Upper lobe of left lung (tissue), 6 donors: ENCODE data around the gene DSG2. TPM values are rescaled to one million over a fixed set of nuclear protein-coding genes. Genes with fewer than 3 reads are reported as not detected.
"Not testable (repeated sequence)": the region's sequence is repeated elsewhere in the genome, so short reads cannot be mapped to it uniquely, and the experiment has no call there.

ENCODE experiments used
- ATAC-seq, 2 donors: fragments of 200-7000 bp; cut with Tn5 transposase; one replicate each; pipeline ENCODE4 v1.9.1; 2022; ENCODE audit warnings: mild to moderate bottlenecking in 2 of 2, moderate library complexity in 2 of 2; ENCODE audit not compliant: low FRiP score in 2 of 2
- DNase-seq, 2 donors: peaks; one replicate each; pipeline ENCODE4 v3.0.0-alpha.2; 2019 to 2020
- H3K27ac ChIP-seq, 4 donors: fragments of 200-600 bp; sonication (generic); one replicate each; pipeline ENCODE4 v1.5.1; 2016 to 2019
- H3K27me3 ChIP-seq, 4 donors: fragments of 200-600 bp; sonication (generic); one replicate each; pipeline ENCODE4 v1.5.1; 2017 to 2019
- H3K36me3 ChIP-seq, 4 donors: fragments of 200-600 bp; sonication (generic); one replicate each; pipeline ENCODE4 v1.5.1; 2016 to 2019
- H3K4me1 ChIP-seq, 4 donors: fragments of 200-600 bp; sonication (generic); one replicate each; pipeline ENCODE4 v1.5.1; 2018 to 2019
- H3K4me3 ChIP-seq, 4 donors: fragments of 200-600 bp; sonication (generic); one replicate each; pipeline ENCODE4 v1.5.1; 2017 to 2019; ENCODE audit warnings: mild to moderate bottlenecking in 2 of 4, moderate library complexity in 1 of 4
- H3K9me3 ChIP-seq, 4 donors: fragments of 200-600 bp; sonication (generic); one replicate each; pipeline ENCODE4 v1.5.1; 2018 to 2019
- EP300 ChIP-seq, 4 donors: sonication (generic); formaldehyde crosslinking; IDR thresholded peaks; one replicate each; pipeline ENCODE4 v1.5.1; 2017; ENCODE audit warnings: antibody characterized with exemption in 4 of 4, control low read depth in 2 of 4
- POLR2A ChIP-seq, 4 donors: fragments of 450-650 bp; IDR thresholded peaks; one replicate each; pipeline ENCODE4 v1.5.1; 2016 to 2017; ENCODE audit warnings: antibody characterized with exemption in 4 of 4, mild to moderate bottlenecking in 2 of 4
- POLR2AphosphoS5 ChIP-seq, 2 donors: sonication (generic); formaldehyde crosslinking; IDR thresholded peaks; one replicate each; pipeline ENCODE4 v1.5.1; 2017; ENCODE audit warnings: antibody characterized with exemption in 2 of 2
- WGBS, 2 donors: methylation state at CpG; one replicate each; pipeline ENCODE4 v1.1.5; 2017 to 2018; 5-methylcytosine and 5-hydroxymethylcytosine counted together
- total RNA-seq, 6 donors: library from RNA; depleted of rRNA in 4 of 6; stranded (reverse); fragments of >200 nt in 4 of 6; gene quantifications; one replicate each; pipeline versions ENCODE4 v1.1.0 to v1.2.1, GENCODE V29; 2016 to 2021
- TF ChIP-seq, protein P1 (sequence below), 6 experiments: fragments of 450-650 bp in 4 of 6; fragments of 200-600 bp in 2 of 6; sonication (generic) in 2 of 6; IDR thresholded peaks; one replicate each; pipeline ENCODE4 v1.5.1; 2016 to 2019; ENCODE audit warnings: antibody characterized with exemption in 6 of 6
- donor health status: DM: no; HTN: no; CAD: no; lungs with moderate emphysema.
- donor health status: DM: no; HTN: yes; CAD: no; lungs with severe emphysema.

The DSG2 gene
- total RNA-seq, 6 donors from 2014 or later, result 5.2 to 55.4 (median 26.8) TPM

GRCh38 chr18:31493171-31493570 is 4.8 kb upstream of the DSG2 start:
- ATAC-seq (no peak), DNase-seq (no peak)
- Histone ChIP-seq H3K4me3 (no peak overlapping the region), H3K27me3 (peaks cover 0 to 6% (median 2%) of the 10 kb centered on the region in 4 donors), H3K36me3 (no peaks in the 10 kb centered on the region), H3K4me1 (peaks cover under 1 to 8% (median 5%) of the 10 kb centered on the region in 4 donors), H3K27ac (no peak overlapping the region), H3K9me3 (no peaks in the 10 kb centered on the region)
- 82 to 87% methylated on average over 7 of the region's 7 CpGs for WGBS, 2 donors
- TF ChIP-seq POLR2A (IDR thresholded peaks at IDR 0.05) (no peak), EP300 (IDR thresholded peaks at IDR 0.05) (no peak), POLR2AphosphoS5 (IDR thresholded peaks at IDR 0.05) (no peak)
- TF ChIP-seq, protein P1, sequence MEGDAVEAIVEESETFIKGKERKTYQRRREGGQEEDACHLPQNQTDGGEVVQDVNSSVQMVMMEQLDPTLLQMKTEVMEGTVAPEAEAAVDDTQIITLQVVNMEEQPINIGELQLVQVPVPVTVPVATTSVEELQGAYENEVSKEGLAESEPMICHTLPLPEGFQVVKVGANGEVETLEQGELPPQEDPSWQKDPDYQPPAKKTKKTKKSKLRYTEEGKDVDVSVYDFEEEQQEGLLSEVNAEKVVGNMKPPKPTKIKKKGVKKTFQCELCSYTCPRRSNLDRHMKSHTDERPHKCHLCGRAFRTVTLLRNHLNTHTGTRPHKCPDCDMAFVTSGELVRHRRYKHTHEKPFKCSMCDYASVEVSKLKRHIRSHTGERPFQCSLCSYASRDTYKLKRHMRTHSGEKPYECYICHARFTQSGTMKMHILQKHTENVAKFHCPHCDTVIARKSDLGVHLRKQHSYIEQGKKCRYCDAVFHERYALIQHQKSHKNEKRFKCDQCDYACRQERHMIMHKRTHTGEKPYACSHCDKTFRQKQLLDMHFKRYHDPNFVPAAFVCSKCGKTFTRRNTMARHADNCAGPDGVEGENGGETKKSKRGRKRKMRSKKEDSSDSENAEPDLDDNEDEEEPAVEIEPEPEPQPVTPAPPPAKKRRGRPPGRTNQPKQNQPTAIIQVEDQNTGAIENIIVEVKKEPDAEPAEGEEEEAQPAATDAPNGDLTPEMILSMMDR (IDR thresholded peaks at IDR 0.05), result no peak

DNA sequence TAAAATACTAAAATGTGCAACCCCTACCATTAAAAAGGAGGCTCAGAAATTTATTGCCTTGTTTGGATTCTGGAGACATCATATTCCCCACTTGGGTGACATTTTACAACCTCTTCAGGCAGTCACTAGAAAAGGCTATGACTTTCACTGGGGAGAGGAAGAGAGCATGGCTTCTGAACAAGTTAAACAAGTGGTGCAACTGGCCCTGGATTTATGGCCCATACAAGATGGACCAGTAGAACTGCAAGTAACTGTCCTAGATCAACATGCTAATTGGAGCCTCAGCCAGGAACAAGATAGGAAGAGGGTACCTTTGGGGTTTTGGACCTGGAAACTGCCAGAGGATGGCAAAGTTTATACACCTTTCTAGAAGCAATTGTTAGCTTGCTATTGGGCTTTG is 4.0 kb upstream of the DSG2 start:
- no peaks in the 10 kb centered on the region for H3K9me3 ChIP-seq
- H3K4me1 ChIP-seq, result peaks cover 5 to 16% (median 8%) of the 10 kb centered on the region in 4 donors
- ATAC-seq (no peak), DNase-seq (no peak)
- H3K4me3 ChIP-seq, result no peak overlapping the region
- TF ChIP-seq EP300 (IDR thresholded peaks at IDR 0.05), result no peak
- TF ChIP-seq POLR2AphosphoS5 (IDR thresholded peaks at IDR 0.05), result no peak
- TF ChIP-seq, protein P1 (IDR thresholded peaks at IDR 0.05), result no peak
- TF ChIP-seq POLR2A (IDR thresholded peaks at IDR 0.05), result no peak
- H3K36me3 ChIP-seq, result no peaks in the 10 kb centered on the region
- no peak overlapping the region for H3K27ac ChIP-seq
- H3K27me3 ChIP-seq, result peaks cover 0 to 8% (median 4%) of the 10 kb centered on the region in 4 donors

DNA sequence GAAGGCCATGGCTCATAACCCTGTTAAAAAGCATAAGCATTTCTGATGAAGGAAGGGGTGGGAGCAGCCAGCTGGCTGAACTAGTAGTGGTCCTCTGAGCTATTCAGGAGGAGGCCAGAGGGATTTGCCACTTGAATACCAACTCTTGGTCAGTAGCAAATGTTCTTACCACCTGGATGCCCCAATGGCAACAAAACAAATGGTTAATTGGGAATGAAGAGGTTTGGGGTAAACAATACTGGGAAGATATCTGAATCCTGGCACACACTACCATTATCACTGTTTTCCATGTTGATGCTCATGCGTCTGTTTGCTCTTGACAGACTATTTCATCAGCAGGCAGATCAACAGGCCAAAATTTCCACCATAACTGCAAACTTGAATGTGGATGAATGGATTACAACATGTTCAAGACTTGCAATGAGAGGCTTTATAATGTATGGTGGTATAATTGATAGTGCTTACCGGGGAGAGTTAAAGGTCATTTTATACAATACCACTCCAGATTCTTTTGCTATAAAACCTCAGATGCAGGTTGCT is 3.2 kb upstream of the DSG2 start:
- not testable (repeated sequence) for DNase-seq, H3K36me3 ChIP-seq, H3K27me3 ChIP-seq, H3K9me3 ChIP-seq, H3K4me3 ChIP-seq, H3K27ac ChIP-seq, ATAC-seq
- H3K4me1 ChIP-seq, result peaks cover 5 to 16% (median 8%) of the 10 kb centered on the region in 4 donors
- WGBS, 2 donors, result 67 to 78% methylated on average over 2 of the region's 2 CpGs

DNA sequence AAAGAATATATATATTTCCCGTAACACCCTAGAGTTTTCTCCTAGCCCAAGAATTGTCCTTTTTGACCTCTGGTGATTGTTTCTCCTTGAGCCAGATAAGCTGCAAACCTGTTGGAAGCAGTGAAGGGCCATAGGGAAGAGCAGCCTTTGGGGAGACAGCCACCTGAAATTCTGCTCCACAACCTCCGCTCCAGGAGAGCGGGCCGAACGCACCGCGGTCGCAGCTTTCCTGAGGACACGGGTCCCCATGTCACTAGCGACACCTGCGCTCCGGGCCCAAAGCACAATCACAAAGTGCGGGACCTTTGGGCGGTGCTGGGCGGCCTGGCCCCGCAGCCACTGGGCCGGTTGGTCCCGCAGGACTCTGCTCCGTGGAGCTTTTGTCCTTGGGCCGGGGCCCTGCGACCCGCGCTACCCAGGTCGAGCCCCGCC is 557 bp upstream of the DSG2 start:
- Histone ChIP-seq H3K9me3 (no peaks in the 10 kb centered on the region), H3K36me3 (no peaks in the 10 kb centered on the region), H3K27me3 (peaks cover 0 to 8% (median 4%) of the 10 kb centered on the region in 4 donors), H3K27ac (peak overlapping the region; percentile 71 to 81 (median 78)), H3K4me1 (peaks cover 5 to 16% (median 8%) of the 10 kb centered on the region in 4 donors), H3K4me3 (peak overlapping the region in 3 of 4 donors; percentile 52 to 63 (median 60))
- ATAC-seq (no peak), DNase-seq (peak in 1 of 2 donors; percentile 34)
- TF ChIP-seq POLR2A (IDR thresholded peaks at IDR 0.05) (no peak), EP300 (IDR thresholded peaks at IDR 0.05) (no peak), POLR2AphosphoS5 (IDR thresholded peaks at IDR 0.05) (no peak)
- TF ChIP-seq, protein P1 (IDR thresholded peaks at IDR 0.05), result no peak
- WGBS, 2 donors, result 15 to 69% methylated on average over 1 to 7 of the region's 25 CpGs

- Histone ChIP-seq H3K4me1 (peaks cover 5 to 16% (median 8%) of the 10 kb centered on the region in 4 donors), H3K27me3 (peaks cover 0 to 8% (median 4%) of the 10 kb centered on the region in 4 donors), H3K27ac (peak overlapping the region; percentile 71 to 81 (median 78)), H3K9me3 (no peaks in the 10 kb centered on the region), H3K36me3 (no peaks in the 10 kb centered on the region), H3K4me3 (peak overlapping the region; percentile 34 to 63 (median 56))
- TF ChIP-seq POLR2AphosphoS5 (IDR thresholded peaks at IDR 0.05) (no peak), POLR2A (IDR thresholded peaks at IDR 0.05) (no peak), EP300 (IDR thresholded peaks at IDR 0.05) (no peak)
- TF ChIP-seq, protein P1 (IDR thresholded peaks at IDR 0.05), result no peak
- ATAC-seq (peak in 1 of 2 donors; percentile 57), DNase-seq (no peak)
- WGBS, 2 donors, result 11 to 14% methylated on average over 22 of the region's 22 CpGs
Observed at GRCh38 chr18:31498574-31499524, 872 bp downstream of the DSG2 start.
